GM21825 (cell line): Measurements from ENCODE around the gene SRSF8.
"Not testable (repeated sequence)": the region's sequence is repeated elsewhere in the genome, so short reads cannot be mapped to it uniquely, and the experiment has no call there.

Source experiments
- ATAC-seq: cut with Tn5 transposase; IDR thresholded peaks from one replicate; pipeline ENCODE4 v1.9.1; 2021; ENCODE audit warnings: mild to moderate bottlenecking, moderate library complexity; ENCODE audit not compliant: unreplicated experiment

SRSF8 gene, protein sequence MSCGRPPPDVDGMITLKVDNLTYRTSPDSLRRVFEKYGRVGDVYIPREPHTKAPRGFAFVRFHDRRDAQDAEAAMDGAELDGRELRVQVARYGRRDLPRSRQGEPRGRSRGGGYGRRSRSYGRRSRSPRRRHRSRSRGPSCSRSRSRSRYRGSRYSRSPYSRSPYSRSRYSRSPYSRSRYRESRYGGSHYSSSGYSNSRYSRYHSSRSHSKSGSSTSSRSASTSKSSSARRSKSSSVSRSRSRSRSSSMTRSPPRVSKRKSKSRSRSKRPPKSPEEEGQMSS

GRCh38 chr11:95066716-95067038 lies at the start of gene SRSF8:
Gene SRSF8 (plus strand): TSS chr11:95066919. CDS start chr11:95067227, 308 bp downstream.
- ATAC-seq = peak; percentile 34

DNA sequence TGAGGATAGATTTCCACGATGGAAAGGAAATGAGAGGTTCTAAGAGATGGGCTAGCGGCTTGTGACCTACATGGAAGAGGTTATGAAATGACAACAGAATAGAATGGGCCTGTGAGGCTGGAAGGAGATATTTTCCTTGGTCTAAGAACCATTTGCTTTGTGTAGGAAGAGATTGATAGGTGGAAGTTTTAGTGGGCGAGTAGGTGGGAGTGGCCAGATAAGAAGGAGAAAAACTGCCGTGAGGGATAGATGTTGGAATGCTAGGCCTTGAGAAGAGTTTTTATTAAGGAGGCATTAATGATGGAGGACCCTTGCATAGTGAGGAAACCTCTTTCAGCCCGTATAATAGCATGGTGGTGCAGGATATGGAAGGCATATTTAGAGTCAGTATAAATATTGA lies 45.3 kb upstream of the SRSF8 start:
- not testable (repeated sequence) for ATAC-seq

DNA sequence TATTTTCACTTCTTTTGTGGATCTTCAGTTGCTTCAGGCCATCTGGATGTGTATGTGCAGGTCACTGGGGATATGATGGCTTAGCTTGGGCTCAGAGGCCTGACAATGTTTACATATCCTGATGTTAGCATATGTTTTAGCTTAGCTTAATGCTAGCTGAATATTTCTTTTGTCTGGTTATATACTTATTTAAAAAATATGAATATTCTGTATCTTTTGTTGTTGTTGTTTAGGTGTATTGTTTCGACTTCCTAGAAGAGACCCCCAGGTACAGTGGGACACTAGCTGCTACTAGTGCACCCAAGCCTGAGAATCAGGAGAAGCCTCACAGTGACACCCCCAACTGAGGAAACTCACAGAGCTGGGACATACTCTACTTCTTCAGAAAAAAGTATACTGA lies 41.8 kb upstream of the SRSF8 start, which contains the start of gene KDM4E:
KDM4E (plus strand) TSS at position 301 of the 400 bp plus-strand sequence. CDS start 300 bp downstream, outside the sequence.
- ATAC-seq = no peak

GRCh38 chr11:95025594-95025993 lies 41.1 kb upstream of the SRSF8 start:
- not testable (repeated sequence) for ATAC-seq

- ATAC-seq = no peak
Observed at GRCh38 chr11:95028357-95028756, 38.4 kb upstream of the SRSF8 start.

DNA sequence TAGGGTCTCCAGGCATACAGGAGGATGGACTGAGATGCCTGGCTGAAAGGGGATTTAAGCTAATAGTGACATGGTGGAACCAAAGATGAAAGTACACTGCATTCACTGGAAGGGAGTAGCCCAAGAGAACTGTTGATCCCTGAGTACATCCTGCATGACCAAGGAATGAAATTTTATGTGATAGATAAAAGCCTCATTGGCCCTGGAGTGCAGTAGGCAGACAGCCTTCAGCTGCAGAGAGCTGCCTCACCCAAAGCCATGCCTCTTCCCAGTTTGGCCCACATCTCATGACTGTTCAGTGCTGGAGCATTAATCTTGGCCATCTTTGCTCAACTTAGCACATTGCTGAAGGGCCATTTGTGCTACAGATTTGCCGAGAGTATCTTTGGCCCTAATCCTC lies 33.7 kb upstream of the SRSF8 start:
- ATAC-seq = no peak

DNA sequence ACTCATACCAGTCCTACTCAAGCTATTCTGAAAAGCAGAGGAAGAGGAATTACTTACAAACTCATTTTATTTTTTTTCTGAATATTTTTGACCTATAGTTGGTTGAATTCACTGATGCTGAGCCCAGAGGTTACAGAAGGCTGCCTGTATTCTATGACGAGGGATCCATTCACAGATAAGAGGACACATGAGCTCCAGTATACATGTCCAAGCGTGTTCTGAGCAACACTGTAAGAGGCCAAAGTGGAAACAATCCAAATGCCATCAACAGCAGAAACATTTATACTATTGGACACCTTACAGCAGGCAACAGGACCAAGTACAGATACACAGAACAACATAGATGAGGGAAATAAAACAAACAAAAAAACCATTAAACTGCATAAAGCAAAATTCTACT lies 31.4 kb upstream of the SRSF8 start:
- ATAC-seq = no peak

DNA sequence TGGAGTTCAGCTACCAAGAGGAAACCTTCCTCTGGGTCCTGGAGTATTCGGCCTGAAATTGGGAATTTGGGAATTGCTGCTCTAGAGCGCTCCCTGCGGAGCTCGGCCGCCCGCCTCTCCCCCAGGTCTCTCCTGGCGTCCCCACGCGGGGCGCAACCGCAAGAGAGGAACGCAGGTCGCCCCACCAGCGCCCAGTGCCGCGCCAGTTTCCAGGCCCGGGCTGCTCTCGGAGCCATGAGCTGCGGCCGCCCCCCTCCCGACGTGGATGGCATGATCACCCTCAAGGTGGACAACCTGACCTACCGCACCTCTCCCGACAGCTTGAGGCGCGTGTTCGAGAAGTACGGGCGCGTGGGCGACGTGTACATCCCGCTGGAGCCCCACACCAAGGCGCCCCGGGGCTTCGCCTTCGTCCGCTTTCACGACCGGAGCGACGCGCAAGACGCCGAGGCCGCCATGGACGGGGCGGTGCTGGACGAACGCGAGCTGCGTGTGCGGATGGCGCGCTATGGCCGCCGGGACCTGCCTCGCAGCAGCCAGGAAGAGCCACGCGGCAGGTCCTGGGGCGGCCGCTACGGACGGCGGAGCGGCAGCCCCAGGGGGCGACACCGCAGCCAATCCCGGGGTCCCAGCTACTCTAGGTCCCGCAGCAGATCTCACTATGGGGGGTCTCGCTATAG lies 29.2 kb upstream of the SRSF8 start:
- ATAC-seq = not testable (repeated sequence)

DNA sequence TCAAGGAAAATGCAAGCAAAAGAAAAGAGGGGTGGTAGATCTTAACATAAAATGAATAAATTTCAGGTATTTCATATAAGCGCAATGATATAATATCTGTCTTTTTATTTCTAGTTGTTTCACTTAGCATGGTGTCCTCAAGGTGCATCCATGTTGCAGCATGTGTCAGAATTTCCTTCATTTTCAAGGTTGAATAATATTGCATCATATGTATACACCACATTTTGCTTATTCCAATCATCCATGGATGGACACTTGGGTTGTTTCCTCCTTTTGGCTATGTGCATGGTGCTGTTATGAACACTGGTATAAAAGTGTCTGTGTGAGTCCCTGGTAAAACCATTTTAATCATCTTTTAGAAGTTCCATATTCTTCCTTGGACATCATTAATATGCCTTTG lies 24.5 kb upstream of the SRSF8 start:
- no peak for ATAC-seq

- no peak for ATAC-seq
Observed at GRCh38 chr11:95042906-95043305, 23.8 kb upstream of the SRSF8 start.

DNA sequence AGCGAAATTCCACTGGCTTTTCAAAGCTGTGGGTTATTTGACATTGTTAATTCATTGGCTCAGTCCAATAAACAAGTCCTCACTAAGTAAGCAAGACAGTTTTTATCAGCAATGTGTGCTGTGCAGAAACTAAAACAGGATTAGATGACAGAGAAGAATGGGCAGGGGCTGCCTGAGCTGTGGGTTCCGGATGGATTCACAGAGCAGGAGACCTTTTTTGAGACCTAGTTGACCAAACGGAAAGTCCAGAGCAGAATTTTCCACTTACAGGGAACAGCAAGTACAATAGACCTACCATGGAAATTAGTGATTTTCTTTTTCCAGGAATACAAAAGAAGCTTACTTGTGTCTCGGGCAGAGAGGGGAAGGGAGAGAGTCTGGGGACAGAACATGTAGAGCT lies 22.7 kb upstream of the SRSF8 start:
- ATAC-seq = no peak

GRCh38 chr11:95045812-95046211 lies 20.9 kb upstream of the SRSF8 start:
- no peak for ATAC-seq

GRCh38 chr11:95049122-95049521 lies 17.6 kb upstream of the SRSF8 start, which contains the start of gene KDM4F:
Gene KDM4F (plus strand): TSS chr11:95049422.
- ATAC-seq = not testable (repeated sequence)

- no peak for ATAC-seq
Observed at GRCh38 chr11:95050595-95051202, 16.0 kb upstream of the SRSF8 start.

DNA sequence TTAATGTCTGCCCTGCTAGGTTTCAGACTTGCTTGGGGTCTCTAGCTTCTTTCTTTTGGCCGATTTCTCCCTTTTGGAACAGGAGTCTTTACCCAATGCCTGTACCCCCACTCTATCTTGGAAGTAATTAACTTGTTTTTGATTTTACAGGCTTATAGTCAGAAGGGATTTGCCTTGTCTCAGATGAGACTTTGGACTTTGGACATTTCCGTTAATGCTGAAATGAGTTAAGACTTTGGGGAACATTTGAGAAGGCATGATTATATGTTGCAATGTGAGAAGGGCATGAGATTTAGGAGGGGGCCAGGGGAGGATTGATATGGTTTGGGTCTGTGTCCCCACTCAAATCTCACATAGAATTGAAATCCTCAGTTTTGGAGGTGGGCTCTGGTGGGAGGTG lies 12.4 kb upstream of the SRSF8 start:
- ATAC-seq = no peak

DNA sequence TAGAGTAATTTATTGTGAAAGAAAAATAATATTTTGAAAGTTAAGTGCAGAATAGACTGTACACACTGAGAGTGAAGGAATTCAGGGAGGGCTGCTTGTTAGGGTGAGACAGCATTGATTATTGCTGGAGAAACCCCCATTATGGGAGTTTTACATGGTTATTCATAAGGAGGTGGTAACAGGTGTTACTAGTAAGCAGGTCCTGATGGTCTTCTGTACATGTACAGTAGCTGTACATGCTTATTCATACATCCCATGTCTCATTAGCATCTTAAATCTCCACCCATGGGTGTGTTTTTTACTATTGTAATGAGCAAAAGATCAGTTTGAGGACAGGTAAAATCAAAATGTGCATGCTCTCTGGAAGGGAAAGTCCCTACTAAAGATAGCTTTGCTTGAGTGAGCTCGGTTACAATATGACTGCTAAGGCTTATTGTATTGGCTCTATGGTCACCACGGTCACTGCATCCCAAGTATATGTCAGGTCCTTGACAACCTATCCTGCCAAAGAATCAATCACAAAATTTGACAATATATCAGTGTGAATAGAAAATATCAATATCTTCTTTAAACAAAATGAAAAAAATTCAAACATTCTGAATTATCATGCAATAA lies 11.3 kb upstream of the SRSF8 start:
- ATAC-seq = peak; percentile 95

GRCh38 chr11:95057959-95058358 lies 8.8 kb upstream of the SRSF8 start:
- ATAC-seq = no peak

DNA sequence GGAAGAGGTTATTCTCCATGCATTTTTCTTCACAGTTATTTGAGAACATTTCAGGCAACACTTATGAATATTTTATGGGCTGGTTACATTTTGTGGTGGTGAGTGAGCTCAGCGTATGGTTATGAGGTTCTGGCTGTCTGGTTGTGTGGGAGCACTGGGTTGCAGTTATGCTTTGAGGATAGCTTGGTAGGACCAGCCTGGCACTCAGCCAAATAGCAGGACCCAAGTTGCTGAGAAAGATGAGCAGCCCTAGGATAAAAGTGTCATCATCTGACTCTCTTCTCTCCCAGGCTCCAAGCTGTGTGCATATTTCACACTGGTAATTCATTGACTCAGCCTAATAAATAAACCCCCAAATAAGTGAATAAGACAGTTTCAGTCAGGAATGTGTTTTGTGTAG lies 8.1 kb upstream of the SRSF8 start:
- ATAC-seq = no peak

DNA sequence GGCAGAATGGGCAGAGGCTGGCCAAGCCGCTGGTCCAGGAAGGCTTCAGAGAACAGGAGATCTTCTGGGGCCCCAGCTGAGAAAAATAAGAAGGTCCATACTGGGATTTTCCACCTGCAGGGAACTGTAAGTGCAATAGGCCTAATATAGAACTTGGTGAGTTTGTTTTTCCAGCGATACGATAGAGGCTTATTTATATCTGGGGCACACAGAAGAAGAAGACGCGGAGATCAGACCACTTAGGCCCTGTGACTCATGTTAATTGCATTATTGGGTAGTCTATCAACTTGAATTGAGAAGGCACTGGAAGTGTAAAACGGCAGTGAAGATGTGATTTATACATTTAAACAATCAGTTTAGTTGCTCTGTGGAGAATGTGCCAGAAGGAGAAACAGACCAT lies 7.7 kb upstream of the SRSF8 start:
- no peak for ATAC-seq

GRCh38 chr11:95065336-95065735 lies 1.4 kb upstream of the SRSF8 start:
- ATAC-seq = no peak

- peak; percentile 62 for ATAC-seq
Observed at GRCh38 chr11:95067039-95067840, 521 bp downstream of the SRSF8 start.
